ENCODE results near the gene INTS6. TPM values are rescaled to one million over a fixed set of nuclear protein-coding genes. Genes with fewer than 3 reads are reported as not detected.
A peak's percentile ranks its signal among the peaks of the same experiment; 100 is the strongest.
"Not testable (repeated sequence)": the region's sequence is repeated elsewhere in the genome, so short reads cannot be mapped to it uniquely, and the experiment has no call there.

INTS6 gene
- total RNA-seq, 1 experiment from 2014 or later = 33.2 TPM

DNA sequence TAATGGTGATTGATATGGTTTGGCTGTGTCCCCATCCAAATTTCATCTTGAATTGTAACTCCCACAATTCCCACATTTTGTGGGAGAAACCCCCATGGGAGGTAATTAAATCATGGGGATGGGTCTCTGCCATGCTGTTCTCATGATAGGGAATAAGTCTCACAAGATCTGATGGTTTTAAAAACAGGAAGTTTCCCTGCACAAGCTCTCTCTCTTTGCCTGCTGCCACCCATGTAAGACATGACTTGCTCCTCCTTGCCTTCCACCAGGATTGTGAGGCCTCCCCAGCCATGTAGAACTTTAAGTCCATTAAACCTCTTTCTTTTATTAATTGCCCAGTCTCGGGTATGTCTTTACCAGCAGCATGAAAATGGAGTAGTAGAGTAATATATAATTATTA, 37.5 kb downstream of the INTS6 start:
- DNase-seq (ENCODE audit: low read depth) = not testable (repeated sequence)

DNA sequence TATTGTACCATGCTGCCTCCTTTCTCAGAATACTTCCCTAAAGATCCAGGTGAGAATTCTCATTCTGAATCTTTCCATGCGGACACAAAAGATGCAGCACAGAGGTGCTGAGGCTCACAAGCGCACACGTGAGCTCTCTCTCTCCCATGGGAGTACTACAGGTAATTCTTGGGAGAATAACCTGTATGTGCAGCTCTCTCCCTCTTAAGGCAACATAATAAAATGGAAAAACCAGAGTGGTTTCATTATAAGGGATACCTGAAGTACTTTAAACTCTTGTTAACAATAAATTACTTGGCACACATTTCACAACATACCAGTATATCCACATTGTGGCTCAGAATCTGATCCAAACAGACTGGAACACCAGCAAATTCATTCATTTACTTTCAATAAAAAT, 40.4 kb downstream of the INTS6 start:
- DNase-seq (ENCODE audit: low read depth) = no peak

DNA sequence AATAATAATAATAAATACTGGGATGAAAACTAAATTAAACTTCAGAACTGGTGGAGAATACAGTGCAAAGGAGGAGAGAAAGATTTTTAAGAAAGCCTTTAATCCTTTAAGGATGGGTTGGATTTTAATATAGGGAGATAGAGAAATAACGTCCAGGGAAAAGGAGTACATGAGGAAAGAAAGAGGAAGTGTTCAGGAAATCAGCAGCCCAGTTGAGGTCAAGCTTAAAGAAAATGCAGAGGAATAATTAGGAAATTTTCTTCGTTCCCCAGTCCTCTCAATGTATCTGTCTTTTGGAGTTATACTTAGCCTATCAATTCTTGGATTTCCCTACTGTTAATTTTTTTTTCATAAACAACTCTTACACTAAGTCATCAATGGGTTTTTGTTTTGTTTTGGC, 47.7 kb downstream of the INTS6 start:
- no peak for DNase-seq (ENCODE audit: low read depth)

DNA sequence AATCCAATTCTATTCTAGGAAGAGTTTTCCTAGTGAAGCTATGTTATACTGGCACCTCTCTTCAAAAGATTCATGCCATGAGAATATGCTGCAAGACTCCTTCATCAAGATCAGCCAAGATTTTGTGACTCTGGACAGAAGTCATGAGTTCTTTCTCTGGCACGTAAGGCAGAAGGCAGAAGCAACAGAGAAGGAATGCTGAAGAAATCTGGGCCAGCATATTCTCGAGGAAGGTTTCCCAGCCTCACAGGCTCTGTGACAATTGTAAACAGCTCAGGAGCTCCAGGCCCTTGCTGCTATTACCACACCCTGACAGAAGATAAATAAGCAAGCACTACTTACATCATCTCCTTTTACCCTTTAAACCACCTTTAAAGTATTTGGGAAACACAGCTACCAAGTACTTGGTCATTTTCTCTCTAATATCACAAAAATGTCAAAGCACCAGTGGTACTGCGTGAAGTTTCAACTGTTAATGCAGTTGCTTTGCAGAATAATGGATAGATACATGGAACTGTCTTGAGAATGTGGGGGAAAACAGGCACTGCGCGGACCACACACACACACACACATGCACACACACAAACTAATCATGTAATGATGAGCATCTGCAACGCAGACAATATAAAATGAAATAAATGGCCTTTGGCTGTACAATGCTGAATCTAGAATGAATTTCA, 55.4 kb downstream of the INTS6 start:
- DNase-seq (ENCODE audit: low read depth) = no peak

DNA sequence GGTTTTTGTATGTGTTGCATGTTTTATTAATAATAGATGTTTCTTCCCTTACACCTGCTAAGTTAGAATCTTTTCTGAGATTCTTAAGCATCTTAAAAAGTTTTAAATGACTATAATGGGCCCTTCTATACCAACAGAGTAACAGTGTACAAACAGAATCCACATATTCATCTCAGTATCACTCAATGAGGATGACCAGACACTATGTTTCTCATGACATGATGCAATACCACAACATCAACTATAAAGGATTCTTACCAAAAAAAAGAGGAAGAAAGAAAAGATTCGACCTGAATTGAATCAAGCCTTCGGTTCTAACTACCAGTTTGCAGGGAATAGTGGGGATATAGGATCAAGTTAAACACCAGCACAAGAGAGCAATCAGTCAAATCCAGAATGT, 56.5 kb downstream of the INTS6 start:
- DNase-seq (ENCODE audit: low read depth) = no peak

DNA sequence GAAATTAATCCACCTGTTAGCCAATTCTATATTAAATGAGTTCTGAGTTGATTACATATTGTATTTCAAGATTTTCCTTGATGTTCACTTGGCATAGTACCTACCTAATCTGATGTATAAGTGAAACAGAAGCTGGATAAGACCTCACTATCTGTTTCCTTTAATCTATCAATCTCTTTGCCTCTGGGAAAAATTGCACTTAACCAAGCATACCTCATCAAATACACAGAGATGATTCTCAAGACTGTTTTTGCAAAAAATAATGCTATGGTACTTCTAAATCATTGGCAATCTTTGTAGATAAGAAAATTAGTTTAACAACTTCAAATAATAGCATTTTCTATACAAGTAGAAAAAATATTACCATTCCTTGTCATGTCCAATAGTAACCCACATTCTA, 58.1 kb downstream of the INTS6 start:
- no peak for DNase-seq (ENCODE audit: low read depth)

DNA sequence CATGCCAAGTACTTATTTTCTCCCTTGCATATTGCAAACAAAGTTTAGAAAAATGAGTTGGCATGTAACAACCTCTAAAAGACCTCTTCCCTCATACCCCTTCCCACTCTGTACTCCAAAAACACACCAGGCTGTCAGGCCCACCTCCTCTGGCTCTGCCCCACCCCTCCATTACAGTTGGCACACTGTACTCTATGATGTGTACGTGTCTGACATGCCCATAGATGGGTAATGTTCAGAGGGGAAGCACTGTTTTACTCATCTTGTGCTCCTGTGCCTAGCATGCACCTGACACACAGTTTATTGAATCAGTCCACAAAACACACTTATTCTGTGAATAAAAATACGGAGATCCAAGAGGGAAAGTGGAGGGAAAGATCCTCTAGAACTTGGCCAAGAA, 67.7 kb downstream of the INTS6 start:
- DNase-seq (ENCODE audit: low read depth) = no peak

DNA sequence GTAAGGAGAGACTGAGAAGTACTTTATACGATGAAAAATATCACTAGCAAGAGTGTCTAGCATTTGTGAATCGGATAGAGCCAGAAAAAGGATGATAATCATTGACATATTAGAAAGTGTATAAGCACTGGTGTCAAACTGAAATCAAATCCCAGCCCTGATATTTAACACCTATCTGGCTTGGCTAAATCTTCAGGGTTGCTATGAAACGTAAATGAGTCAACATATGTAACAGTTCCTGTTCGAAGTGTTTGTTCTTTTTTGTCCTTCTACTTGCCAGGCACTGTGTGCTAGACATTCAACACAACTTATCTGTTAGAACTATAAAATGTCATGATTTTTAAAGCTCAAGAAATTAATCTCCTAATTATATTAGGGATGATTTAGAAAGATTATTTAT, 72.6 kb downstream of the INTS6 start:
- DNase-seq (ENCODE audit: low read depth) = peak; percentile 76

DNA sequence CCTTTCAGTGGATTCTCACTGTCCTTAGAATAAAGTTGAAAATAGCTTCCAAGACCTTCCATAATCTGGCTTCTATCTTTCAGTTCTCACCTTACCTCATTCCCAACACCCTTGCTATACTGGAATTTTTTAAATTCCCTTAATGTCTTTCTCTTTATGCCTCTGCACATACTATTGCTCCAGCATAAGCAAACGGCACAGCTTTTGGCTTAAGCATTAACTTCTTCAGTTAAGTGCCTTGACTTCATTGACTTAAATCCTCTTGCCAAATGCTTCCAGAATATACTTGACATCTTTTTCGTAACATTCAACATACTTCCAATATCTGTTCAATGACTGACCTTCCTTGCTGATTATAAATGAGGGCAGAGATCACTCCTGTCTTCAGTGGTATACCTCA, 79.4 kb downstream of the INTS6 start:
- DNase-seq (ENCODE audit: low read depth) = no peak

DNA sequence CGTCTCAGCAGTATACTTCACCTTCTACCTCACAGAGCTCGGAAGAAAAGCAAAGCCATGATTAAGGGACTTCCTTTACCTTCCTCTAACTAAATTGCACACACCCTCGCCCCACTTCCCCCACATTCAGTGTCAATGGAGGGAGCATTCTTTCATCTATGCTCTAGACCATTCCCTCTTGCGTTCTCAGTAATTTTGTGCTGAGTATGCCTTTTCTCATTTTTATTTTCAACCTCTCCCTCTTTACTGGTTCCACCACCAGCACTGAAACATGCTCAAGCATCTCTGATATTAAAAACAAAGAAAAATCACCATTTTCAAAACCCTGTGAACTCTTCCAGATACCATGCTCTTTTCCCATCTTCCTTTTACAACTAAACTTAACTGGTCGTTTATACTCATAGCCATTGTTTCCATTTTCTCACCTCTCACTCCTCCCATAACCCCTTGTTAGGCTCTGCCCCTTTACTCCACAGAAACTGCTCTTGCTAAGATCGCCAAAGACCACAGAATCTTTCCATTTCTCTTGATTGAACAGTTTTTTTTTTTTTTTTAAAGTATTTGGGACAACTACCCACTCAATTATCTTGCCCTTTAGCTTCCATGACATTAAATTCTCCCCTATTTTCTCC, 81.0 kb downstream of the INTS6 start:
- no peak for DNase-seq (ENCODE audit: low read depth)

DNA sequence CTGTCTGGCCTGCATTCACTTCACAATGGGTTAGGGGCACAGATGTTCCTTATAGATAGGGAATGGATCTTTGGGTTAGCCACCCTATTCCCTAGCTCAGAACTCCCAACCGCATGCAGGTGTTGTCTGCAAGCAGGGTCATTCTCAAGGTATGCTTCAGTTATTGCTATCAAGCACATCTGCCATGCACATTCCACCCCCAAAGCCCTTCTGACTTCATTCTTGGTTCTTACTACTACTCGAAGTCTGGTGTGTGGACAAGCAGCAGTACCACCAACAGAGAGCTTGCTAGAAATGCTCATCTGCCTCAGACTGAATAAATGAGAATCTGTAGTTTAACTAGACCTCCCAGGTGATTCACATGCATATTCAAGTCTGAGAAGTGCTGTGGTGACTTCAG, 82.0 kb downstream of the INTS6 start:
- no peak for DNase-seq (ENCODE audit: low read depth)

DNA sequence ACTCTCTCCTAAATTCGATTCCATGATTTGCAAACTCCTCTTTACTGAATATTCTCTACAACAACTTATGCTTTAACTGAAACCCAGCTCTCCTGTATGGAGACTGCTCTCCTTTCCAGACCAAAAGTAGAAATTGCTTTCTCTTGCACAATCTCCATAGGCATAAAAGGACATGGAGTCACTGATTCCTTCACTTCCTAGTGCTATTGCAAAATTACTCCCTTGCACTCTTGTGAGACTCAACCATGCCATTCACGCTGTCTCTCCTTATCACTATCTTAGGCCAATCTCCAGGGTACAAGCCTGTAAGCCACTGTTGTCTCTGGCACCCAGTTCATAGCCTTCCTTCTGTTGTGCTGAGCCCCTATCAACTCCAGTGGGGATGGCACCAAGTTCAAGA, 82.7 kb downstream of the INTS6 start:
- DNase-seq (ENCODE audit: low read depth) = no peak

DNA sequence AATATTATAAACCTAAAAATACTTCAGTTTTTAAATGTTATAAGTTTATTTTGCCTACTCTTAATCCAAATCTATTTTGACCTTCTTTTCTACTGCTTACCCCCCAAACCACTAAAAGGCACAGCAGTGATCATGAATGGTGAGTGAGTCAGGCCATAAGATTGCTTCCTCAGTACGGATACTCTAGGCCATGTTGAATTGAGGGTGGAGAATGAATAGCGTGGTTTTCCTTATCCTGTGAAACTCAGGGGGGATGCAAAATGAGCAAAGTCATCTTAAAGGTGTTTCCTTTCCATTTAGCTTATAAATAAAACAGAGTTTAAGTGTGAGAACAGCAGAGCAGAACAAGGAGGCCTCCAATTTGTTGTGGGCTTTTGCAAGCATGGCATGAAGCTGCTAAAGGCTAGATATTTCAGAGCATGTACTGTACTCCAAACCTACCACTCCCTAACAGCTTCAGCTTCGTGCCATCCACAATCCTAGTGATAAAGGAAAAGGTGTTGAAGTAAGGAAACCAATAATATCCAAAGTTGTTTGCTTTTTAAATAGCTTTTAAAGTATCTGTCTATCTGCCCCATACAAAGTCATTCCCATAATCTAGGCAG, 88.3 kb downstream of the INTS6 start:
- DNase-seq (ENCODE audit: low read depth) = peak; percentile 85

DNA sequence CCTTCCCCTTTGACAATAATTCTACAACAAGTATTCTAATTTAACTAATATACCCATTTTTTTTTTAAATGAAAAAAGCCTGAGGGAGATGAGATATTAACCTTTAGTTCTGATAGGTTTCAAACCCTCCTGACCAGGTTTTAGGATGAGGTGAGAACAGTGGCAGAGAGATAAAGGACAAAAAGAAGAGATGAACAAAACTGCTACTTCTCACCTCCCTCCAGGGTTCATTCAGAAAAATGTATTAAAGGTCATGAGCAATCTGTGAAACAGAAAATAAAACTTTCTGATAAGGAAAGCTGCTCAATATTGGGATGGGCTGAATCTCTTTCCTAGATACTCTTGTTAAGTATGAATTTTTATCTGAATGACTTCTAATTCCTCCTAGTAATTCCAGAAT, 89.2 kb downstream of the INTS6 start:
- DNase-seq (ENCODE audit: low read depth) = no peak

DNA sequence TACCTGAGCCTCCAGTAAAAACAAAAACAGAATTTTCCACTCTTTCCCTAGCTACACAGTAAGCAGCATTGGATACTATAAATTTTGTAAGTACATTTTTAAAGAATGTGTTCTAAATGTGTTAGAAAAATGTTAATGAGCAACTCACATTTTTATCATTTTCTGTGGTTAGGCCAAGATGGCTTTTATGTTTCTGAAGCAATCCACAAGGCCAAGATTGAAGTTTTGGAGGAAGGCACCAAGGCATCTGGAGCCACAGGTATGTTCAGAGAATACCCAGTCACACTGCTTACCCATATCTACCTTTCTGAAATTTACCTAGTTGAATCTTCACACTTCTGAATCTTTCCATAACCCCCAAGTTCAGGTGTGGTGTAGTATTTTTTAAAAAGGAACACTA, 91.7 kb downstream of the INTS6 start:
- no peak for DNase-seq (ENCODE audit: low read depth)

DNA sequence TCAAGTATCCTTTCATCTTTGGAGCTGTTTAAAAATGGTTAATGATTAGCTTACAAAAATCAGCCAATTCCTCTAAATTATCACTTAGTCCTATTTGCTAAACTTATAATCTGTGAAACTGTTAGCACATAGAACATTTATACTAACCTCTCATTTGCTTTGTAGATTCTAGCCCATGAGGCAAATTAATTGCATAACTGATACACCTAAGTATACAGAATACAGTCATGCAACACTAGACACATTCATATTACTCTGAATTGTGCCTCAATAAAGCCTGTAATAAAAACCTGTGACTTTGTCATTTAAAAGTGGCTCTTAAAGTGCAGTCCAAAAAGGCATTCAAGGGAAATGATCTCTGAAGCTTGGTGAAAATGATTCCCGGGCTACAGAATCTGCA, 92.3 kb downstream of the INTS6 start:
- DNase-seq (ENCODE audit: low read depth) = no peak

DNA sequence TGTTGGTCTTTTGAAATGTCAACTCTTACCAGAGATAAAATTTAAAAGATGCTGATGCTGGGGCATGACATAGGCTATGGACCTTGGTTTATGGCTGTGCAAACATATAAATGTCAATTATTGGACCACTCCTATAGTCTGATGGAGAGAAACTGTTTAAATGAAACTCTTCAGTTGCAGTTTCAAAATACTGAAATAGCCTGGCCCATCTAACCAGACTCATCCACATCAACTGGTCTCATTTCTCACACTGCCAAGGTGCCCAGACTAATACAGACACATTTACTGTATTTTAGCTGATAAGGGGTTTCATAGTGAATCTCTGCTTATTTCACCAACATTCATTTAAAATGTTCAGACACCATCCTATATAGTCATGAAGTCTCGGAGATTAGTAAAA, 93.5 kb downstream of the INTS6 start:
- DNase-seq (ENCODE audit: low read depth) = no peak

DNA sequence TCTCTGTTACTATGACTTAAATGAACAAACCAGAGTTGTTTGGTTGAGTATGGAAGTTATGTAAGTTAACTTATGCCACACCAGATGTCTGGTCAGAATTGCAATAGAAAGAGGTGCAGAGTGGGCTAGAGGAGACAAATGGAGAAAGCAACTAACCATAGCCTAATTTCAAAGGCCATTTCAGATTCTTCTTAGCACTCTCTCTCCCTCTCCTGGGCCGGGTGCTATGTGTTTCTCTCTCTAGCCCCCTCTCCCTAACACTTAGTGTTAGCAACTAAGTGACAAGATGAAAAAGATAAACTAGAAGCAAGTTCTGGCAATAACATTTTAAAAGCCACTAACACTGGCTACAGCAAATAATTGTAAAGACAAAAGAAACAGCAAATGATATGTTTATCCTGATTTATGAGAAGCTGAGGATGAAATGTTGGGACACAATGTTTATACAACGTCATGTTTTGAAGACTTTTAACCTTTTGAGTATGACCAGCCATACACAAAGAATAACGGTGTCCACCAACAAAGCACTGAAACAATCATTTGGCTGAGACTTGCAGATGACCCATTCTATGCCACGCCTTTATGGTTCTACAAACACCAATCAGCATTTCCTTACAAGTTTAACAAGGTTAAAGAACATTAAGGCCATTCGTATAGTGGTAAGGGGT, 94.8 kb downstream of the INTS6 start:
- no peak for DNase-seq (ENCODE audit: low read depth)

DNA sequence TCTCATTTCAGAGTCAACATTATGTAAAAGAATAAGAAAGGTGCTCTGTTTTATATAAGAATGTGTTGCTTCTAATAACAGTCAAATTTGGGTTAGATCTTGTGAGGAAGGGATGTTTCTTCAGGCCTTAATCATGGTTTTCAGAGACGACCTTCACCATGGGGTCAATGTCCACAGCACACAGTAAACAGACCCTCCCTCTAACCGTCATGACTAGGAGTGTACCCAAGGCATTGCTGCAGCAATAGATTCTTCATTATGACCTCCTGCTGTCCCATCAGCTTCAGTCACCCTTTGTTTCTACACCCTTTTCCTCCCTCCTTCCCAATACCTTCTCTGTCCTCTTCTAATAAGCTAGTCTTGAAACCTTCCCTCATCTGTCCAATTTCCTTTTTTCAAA, 97.6 kb downstream of the INTS6 start:
- DNase-seq (ENCODE audit: low read depth) = no peak

DNA sequence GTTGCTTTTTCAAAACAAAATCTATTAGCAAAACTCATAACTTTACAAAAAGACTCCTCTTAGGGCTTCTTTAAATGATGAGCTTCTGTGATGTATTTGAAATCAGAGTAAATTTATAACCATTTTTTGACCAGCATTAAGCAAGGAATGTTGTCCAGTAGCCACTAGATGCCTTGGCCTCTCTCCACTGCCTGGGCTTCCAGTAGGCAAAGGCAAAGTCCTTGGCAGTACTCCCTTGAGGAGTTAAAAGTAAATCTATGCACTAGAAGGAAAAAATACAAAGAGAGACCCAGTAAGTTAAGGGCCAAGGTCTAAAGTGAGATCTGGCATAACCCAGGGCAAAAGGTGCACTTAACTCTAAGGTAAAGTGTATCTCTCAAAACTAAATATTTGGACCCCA, 103.8 kb downstream of the INTS6 start:
- no peak for DNase-seq (ENCODE audit: low read depth)

DNA sequence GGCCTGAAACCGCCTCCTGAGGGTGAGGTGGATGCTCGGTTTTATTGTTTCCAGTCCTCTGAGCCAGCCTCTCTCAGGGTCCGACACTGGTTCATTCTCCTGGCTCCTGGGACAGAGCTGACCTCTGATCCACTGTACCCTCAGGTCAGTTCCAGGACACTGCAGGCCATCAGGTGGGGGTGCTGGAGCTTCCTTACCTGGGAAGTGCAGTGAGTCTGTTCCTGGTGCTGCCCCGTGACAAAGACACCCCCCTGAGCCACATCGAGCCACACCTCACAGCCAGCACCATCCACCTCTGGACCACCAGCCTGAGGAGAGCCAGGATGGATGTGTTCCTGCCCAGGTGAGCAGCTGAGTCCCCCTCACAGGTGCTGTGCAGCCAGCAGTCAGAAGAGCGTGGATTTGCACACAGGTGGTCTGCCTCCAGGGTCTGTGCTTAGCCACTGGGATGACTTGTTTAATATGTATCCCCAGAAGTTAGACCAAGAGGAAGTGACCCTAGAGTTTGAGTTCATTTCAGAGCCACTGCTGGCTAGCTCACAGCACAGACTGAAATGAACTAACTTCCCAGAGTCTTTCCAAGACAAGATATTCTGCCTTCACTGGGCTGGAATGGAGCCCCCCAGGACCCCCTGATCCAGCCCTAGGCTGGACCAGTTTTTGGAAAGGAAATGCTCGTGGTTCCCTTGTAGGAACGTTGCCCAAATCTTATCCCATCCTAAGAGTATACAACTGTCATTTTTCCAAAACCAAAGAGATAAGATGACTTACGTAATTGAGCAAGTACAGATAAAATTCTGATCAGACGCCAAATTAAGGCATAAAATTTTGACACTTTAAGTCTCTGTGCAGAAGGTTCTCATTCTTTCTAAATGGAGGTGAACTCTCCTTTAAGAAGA, 104.5 kb downstream of the INTS6 start:
- no peak for DNase-seq (ENCODE audit: low read depth)

DNA sequence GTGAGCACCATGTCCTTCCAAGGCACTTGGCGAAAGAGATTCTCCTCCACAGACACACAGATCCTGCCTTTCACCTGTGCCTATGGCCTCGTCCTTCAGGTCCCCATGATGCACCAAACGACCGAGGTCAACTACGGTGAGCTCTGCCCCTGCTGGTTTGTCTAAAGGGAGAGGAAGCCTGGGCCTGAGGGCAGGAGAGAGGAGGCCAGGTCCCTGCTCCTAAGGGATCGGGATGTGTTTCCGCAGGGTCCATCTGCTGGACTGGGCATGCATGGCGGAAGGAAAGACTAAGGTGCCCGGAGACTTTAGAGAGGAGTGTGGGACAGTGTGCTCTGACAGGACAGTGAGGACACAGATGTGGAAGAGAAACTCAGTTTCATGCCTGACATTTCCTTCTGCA, 105.7 kb downstream of the INTS6 start:
- no peak for DNase-seq (ENCODE audit: low read depth)

Measured in HT1080 (cell line).